SK-N-SH (cell line): ENCODE results near the gene MARS1.

Experiments
- CTCF ChIP-seq: fragments of 200-600 bp; sonication (generic); IDR thresholded peaks from 2 replicates; pipeline ENCODE4 v1.6.1; 2017; ENCODE audit warnings: antibody characterized with exemption, mild to moderate bottlenecking, moderate library complexity
- POLR2AphosphoS5 ChIP-seq: IDR thresholded peaks from 2 replicates; pipeline ENCODE4 v1.6.1; 2012; ENCODE audit warnings: low read depth, low read length
- SMC3 ChIP-seq: IDR thresholded peaks from 2 replicates; pipeline ENCODE4 v1.6.1; 2012; ENCODE audit warnings: low read depth, low read length, improper control_type of control experiment

GRCh38 chr12:57455374-57456144, 32.3 kb upstream of the MARS1 start:
- TF ChIP-seq POLR2AphosphoS5 (no peak), CTCF (no peak), SMC3 (no peak)
